ENCODE measurements around the gene ATRNL1. TPM values are rescaled to one million over a fixed set of nuclear protein-coding genes. Genes with fewer than 3 reads are reported as not detected.
"Not testable (repeated sequence)": the region's sequence is repeated elsewhere in the genome, so short reads cannot be mapped to it uniquely, and the experiment has no call there.

Gene ATRNL1
- total RNA-seq, 1 experiment from 2014 or later = not detected

DNA sequence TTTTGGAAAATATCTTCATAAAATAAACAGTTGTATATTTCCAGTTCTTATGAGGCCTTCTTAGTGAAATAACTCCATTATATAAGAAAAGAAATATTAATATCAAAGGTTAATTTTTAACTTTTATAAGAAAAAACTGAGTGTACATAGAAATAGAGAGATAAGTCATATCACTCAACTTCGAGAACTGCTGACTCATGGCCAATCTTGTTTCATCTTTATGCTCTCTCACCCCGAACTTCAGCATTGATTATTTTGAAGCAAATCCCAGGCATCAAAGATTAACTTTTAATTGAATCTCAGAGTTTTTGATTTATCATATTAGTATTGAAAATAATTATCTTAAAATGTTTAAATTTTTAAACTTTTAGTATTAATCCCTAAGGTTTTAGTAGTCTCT is 652.8 kb downstream of the ATRNL1 start:
- ChIA-PET CTCF (no interaction called here), POLR2A (no interaction called here)
- TF ChIP-seq, protein P1, sequence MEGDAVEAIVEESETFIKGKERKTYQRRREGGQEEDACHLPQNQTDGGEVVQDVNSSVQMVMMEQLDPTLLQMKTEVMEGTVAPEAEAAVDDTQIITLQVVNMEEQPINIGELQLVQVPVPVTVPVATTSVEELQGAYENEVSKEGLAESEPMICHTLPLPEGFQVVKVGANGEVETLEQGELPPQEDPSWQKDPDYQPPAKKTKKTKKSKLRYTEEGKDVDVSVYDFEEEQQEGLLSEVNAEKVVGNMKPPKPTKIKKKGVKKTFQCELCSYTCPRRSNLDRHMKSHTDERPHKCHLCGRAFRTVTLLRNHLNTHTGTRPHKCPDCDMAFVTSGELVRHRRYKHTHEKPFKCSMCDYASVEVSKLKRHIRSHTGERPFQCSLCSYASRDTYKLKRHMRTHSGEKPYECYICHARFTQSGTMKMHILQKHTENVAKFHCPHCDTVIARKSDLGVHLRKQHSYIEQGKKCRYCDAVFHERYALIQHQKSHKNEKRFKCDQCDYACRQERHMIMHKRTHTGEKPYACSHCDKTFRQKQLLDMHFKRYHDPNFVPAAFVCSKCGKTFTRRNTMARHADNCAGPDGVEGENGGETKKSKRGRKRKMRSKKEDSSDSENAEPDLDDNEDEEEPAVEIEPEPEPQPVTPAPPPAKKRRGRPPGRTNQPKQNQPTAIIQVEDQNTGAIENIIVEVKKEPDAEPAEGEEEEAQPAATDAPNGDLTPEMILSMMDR (IDR thresholded peaks at IDR 0.05; ENCODE audit: insufficient read depth in 1 of 2, low read depth in 1 of 2, low read length in 1 of 2, severe bottlenecking in 1 of 2, unreplicated experiment in 1 of 2) = no peak
- intact Hi-C loops (cut with micrococcal nuclease; ENCODE audit: unreplicated experiment) = no loop called here
- BruUV-seq (replicated peaks) = no TSS peak
- H3K9me3 Mint-ChIP-seq (ENCODE audit: unreplicated experiment) = no peaks in the 10 kb centered on the region
- H3K4me3 Mint-ChIP-seq (ENCODE audit: unreplicated experiment) = no peak overlapping the region
- no peaks in the 10 kb centered on the region for H3K4me1 ChIP-seq
- H3K36me3 Mint-ChIP-seq (ENCODE audit: insufficient read depth, unreplicated experiment) = no peaks in the 10 kb centered on the region
- H3K27ac Mint-ChIP-seq (ENCODE audit: unreplicated experiment) = no peak overlapping the region
- H3K9me3 ChIP-seq = no peaks in the 10 kb centered on the region
- no peak for DNase-seq
- H3K36me3 ChIP-seq (ENCODE audit: control insufficient read depth, insufficient read depth, low read length) = no peaks in the 10 kb centered on the region
- no peak overlapping the region for H3K4me3 ChIP-seq (ENCODE audit: low read depth, low read length)
- H3K4me1 Mint-ChIP-seq (ENCODE audit: low read depth, unreplicated experiment) = no peaks in the 10 kb centered on the region
- no peaks in the 10 kb centered on the region for H3K27me3 Mint-ChIP-seq (ENCODE audit: insufficient read depth, unreplicated experiment)
- no peaks in the 10 kb centered on the region for H3K27me3 ChIP-seq (replicated peaks; ENCODE audit: control insufficient read depth, insufficient read depth, low read length)

- H3K27ac Mint-ChIP-seq (ENCODE audit: unreplicated experiment) = no peak overlapping the region
- Histone ChIP-seq H3K4me3 (ENCODE audit: low read depth, low read length) (no peak overlapping the region), H3K4me1 (no peaks in the 10 kb centered on the region), H3K27me3 (replicated peaks; ENCODE audit: control insufficient read depth, insufficient read depth, low read length) (no peaks in the 10 kb centered on the region), H3K9me3 (no peaks in the 10 kb centered on the region), H3K36me3 (ENCODE audit: control insufficient read depth, insufficient read depth, low read length) (no peaks in the 10 kb centered on the region)
- no peaks in the 10 kb centered on the region for H3K9me3 Mint-ChIP-seq (ENCODE audit: unreplicated experiment)
- H3K4me1 Mint-ChIP-seq (ENCODE audit: low read depth, unreplicated experiment) = no peaks in the 10 kb centered on the region
- no peak for DNase-seq
- H3K36me3 Mint-ChIP-seq (ENCODE audit: insufficient read depth, unreplicated experiment) = no peaks in the 10 kb centered on the region
- ChIA-PET CTCF (no interaction called here), POLR2A (no interaction called here)
- H3K4me3 Mint-ChIP-seq (ENCODE audit: unreplicated experiment) = no peak overlapping the region
- no peaks in the 10 kb centered on the region for H3K27me3 Mint-ChIP-seq (ENCODE audit: insufficient read depth, unreplicated experiment)
- BruUV-seq (replicated peaks) = no TSS peak
- TF ChIP-seq, protein P1 (IDR thresholded peaks at IDR 0.05; ENCODE audit: insufficient read depth in 1 of 2, low read depth in 1 of 2, low read length in 1 of 2, severe bottlenecking in 1 of 2, unreplicated experiment in 1 of 2) = no peak
- intact Hi-C loops (cut with micrococcal nuclease; ENCODE audit: unreplicated experiment) = no loop called here
These were observed 654.6 kb downstream of the ATRNL1 start for GRCh38 chr10:115747811-115748210.

GRCh38 chr10:115758488-115758887 is 665.3 kb downstream of the ATRNL1 start:
- H3K9me3 Mint-ChIP-seq (ENCODE audit: unreplicated experiment); H3K4me3 Mint-ChIP-seq (ENCODE audit: unreplicated experiment); H3K27me3 Mint-ChIP-seq (ENCODE audit: insufficient read depth, unreplicated experiment); H3K27me3 ChIP-seq (replicated peaks; ENCODE audit: control insufficient read depth, insufficient read depth, low read length); BruUV-seq (replicated peaks); DNase-seq; H3K9me3 ChIP-seq; H3K4me3 ChIP-seq (ENCODE audit: low read depth, low read length); H3K4me1 ChIP-seq; H3K36me3 ChIP-seq (ENCODE audit: control insufficient read depth, insufficient read depth, low read length); intact Hi-C loops (cut with micrococcal nuclease; ENCODE audit: unreplicated experiment); CTCF ChIA-PET; POLR2A ChIA-PET; H3K27ac Mint-ChIP-seq (ENCODE audit: unreplicated experiment); H3K4me1 Mint-ChIP-seq (ENCODE audit: low read depth, unreplicated experiment); H3K36me3 Mint-ChIP-seq (ENCODE audit: insufficient read depth, unreplicated experiment): not testable (repeated sequence)

DNA sequence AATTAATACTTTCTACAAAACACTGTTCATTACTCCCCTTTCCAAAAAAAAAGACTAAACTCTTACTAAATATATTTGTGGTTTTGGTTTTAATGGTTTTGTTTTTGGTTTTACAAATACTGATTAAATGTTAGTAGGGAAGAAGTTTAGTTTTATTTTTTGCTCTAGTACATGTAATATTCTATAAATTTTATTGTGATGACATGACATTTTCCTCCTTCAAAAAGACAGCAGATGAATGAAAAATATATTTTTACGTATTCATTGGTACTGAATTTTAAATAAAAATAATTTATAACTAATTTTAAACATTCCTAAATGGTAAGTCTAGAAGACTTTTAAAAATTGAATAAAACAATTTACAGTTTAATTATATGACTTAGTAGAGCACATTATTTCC is 667.0 kb downstream of the ATRNL1 start:
- Mint-ChIP-seq H3K27ac (ENCODE audit: unreplicated experiment) (no peak overlapping the region), H3K4me1 (ENCODE audit: low read depth, unreplicated experiment) (no peaks in the 10 kb centered on the region), H3K9me3 (ENCODE audit: unreplicated experiment) (no peaks in the 10 kb centered on the region), H3K27me3 (ENCODE audit: insufficient read depth, unreplicated experiment) (no peaks in the 10 kb centered on the region), H3K36me3 (ENCODE audit: insufficient read depth, unreplicated experiment) (no peaks in the 10 kb centered on the region), H3K4me3 (ENCODE audit: unreplicated experiment) (no peak overlapping the region)
- ChIA-PET CTCF (no interaction called here), POLR2A (no interaction called here)
- no peaks in the 10 kb centered on the region for H3K36me3 ChIP-seq (ENCODE audit: control insufficient read depth, insufficient read depth, low read length)
- no peaks in the 10 kb centered on the region for H3K4me1 ChIP-seq
- no peaks in the 10 kb centered on the region for H3K9me3 ChIP-seq
- H3K27me3 ChIP-seq (replicated peaks; ENCODE audit: control insufficient read depth, insufficient read depth, low read length) = no peaks in the 10 kb centered on the region
- no peak for DNase-seq
- intact Hi-C loops (cut with micrococcal nuclease; ENCODE audit: unreplicated experiment) = no loop called here
- no peak overlapping the region for H3K4me3 ChIP-seq (ENCODE audit: low read depth, low read length)
- TF ChIP-seq, protein P1 (IDR thresholded peaks at IDR 0.05; ENCODE audit: insufficient read depth in 1 of 2, low read depth in 1 of 2, low read length in 1 of 2, severe bottlenecking in 1 of 2, unreplicated experiment in 1 of 2) = no peak
- no TSS peak for BruUV-seq (replicated peaks)

Data from Caco-2 (cell line).